HG02943 (cell line): ENCODE data around the gene PRR7.
A peak's percentile ranks its signal among the peaks of the same experiment; 100 is the strongest.

Experiments
- ATAC-seq: cut with Tn5 transposase; IDR thresholded peaks from one replicate; pipeline ENCODE4 v1.9.1; 2021; ENCODE audit warnings: mild to moderate bottlenecking, low read depth, moderate library complexity; ENCODE audit not compliant: unreplicated experiment

Gene PRR7

DNA sequence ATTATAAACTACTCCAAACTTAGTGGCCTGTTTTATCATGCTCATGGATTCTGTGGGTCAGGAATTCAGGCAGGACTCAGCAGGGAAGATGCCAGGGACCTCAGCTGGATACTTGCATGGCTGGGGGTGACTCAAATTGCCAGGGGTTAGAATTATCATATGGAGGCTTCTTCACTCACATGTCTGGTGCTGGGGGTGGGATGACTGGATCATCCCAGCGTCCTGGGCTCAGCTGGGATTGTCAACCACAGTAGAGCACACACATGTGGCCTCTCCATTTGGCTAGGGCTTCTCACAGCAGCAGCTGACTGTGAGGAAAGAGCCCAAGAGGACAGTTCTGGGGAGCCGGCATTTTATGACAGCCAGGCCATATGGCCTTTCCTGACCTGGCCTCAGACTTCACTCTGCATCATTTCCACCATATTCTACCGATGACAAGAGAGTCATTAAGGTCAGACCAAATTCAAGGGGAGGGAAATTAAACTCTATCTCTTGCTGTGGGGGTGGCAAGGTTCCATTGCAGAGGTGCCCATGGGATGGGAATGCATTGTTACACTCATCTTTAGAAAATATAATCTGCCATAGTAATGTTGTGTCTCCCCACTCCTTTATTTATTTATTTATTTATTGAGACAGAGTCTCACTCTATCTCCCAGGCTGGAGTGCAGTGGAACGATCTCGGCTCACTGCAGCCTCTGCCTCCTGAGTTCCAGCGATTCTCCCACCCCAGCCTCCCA is 25.4 kb upstream of the PRR7 start:
- ATAC-seq: no peak

DNA sequence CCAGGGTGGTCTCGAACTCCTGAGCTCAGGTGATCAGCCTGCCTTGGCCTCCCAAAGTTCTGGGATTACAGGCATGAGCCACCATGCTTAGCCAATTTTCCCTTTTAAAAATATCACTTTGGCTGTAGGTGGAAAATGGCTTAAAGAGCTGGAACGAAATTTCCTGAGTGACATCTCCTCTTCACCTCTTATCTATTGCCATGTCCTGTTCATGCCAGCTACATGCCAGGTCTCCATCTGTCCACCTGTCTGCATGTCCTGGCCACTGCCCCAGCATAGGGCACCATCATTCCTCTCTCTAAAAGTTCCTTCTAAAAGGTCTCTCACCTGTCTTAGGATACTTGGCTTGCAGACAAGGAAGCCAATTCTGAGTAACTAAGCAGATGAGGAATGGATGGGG is 22.9 kb upstream of the PRR7 start:
- no peak for ATAC-seq

DNA sequence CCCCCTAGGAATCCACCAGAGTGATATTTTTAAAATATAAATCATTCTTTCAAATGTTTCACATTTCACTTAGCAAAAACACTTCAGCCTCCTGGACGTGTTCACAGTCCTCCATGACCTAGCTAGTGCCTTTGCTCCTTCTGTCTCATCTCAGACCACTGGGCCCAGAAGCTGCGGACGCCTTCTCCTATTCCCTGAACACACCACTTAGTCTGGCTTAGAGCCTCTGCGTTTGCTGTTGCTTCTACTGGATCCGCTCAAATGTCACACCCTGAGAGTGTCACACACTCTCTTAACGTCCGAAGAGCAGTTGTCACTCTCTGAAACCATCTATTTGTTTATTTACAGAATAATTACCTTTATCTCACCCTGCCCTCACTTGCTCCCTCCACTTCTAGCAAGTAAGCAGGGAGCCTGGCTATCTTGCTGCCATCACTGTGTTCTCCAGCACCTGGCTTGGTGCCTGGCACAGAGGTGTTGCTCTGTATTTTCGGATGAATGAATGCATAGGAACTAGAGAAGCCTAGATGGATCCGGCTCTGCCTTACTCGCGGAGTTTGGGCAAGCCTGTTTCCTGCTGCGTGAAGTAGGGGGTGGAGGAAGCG is 21.3 kb upstream of the PRR7 start:
- ATAC-seq: no peak

DNA sequence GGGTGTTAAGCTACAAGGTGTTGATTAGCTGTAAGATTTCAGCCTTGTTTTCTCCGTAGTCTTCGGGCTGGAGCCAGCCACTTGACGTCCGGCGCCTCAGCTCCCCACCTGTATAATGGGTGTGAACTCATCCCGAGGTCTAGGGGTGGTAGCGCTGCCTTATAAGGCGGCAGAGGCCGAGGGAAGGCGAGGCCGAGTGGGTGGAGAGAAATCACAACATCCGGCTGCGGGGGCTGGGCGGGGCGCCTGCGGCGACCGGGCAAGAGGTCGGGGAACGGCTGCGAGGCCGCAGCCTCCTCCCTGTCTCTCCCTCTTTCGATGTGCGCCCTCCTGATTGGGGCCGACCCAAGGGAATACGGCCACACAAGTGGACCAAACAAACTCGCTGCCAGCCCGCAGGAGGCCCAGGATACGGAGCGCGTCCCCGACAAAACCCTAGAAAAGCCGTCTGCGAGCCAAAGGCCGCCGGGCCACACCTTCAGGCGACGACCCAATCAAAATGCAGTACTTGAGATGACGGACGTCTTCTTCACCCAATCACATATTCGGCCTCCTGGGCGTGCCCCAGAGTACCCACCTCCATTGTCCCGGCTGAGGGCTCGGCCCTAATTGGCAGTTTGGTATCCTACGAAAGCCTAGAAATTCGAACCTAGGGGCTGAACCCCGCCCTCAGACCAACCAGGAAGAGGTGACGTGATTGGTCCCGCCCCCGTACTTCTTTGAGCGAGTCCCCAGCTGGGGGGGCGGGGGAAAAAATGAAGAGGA is 20.6 kb upstream of the PRR7 start:
- ATAC-seq: peak; percentile 77

DNA sequence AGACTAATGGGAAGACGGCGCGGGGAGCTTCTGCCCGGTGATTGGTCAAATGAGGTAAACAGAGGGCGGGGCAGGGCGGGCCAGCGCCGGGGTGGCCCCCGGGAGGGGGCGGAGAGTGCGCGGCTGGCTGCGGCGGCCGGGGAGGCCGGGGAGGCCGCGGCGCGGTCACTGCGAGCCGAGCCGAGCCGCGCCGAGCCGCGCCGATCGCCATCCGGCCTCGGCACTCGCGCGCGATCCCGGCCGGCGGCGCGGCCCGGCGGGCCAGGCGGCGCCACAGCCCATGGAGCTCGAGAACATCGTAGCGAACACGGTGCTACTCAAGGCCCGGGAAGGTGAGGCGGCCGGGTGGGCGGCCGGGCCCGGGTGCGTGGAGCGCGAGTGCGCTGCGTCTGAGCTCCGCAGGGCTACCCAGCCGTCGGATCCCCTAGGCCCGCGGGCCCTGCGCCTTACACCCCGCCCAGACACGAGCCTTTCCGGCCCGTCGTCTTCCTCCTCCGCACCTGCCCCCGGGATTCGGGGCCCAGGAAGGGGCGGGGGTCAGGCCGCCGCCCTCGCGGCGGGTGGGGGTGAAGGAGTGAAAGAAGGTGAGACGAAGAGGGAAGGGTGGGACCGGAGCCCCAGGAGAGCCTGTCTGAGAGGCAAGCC is 19.9 kb upstream of the PRR7 start, which contains the start of gene GRK6:
Gene GRK6 (plus strand): TSS at position 111 of the 645 bp plus-strand sequence. CDS start 170 bp downstream, at position 281.
- peak; percentile 2 for ATAC-seq

DNA sequence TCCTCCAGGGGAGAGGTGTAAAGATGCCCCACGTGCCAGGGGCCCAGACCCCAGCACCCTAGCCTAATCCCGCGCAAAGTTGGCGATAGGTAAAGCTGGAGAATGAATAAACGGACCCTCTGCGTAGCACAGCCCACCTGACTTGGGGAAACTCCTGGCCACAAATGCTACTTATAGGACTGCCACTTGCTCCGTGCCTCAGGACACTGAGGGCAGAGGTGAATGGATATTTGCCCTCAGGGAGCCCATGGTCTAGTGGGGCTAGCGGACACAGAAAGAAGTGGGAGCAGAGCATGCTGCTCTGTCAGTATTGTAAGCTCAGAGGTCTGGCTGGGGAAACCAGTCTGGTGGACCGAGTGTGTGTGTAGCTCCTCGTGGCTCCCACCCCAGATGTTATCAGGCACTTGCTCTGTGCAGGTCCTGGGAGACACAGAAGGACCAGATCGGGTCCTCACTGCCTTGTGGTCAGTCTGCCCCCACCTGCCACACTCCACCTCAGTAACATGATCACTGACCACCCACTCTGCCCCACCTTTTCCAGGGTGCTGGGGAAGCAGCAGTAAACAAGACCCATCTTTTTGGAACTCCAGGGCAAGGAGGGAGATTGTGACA is 19.3 kb upstream of the PRR7 start:
- ATAC-seq: no peak

DNA sequence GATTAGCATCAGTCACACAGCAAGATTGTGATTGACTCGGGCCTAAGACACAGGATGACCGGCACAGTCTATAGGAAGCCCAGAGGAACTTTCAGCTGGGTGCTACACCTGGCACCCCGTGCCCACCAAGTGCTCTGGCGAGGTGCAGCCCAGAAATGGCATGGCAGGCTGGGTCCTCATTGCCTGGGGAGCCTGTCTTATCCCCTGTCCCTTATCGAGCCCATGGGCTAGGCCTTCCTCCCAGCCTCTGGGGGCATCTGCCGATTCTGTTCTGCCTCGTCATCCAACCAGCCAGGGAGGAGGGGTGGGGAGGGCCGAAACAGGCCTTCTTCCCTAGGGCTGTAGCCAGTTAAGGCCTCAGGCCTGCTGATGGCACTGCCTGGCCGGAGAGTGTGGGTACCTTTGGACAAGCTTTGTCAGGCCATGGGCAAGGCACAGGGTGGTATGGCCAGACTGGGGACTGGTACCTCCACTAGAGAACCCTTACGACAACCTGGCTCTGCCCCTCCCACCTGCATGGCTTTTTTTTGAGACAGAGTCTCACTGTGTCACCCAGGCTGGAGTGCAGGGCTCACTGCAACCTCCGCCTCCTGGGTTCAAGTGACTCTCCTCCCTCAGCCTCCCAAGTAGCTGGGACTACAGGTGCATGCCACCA is 18.6 kb upstream of the PRR7 start:
- no peak for ATAC-seq

DNA sequence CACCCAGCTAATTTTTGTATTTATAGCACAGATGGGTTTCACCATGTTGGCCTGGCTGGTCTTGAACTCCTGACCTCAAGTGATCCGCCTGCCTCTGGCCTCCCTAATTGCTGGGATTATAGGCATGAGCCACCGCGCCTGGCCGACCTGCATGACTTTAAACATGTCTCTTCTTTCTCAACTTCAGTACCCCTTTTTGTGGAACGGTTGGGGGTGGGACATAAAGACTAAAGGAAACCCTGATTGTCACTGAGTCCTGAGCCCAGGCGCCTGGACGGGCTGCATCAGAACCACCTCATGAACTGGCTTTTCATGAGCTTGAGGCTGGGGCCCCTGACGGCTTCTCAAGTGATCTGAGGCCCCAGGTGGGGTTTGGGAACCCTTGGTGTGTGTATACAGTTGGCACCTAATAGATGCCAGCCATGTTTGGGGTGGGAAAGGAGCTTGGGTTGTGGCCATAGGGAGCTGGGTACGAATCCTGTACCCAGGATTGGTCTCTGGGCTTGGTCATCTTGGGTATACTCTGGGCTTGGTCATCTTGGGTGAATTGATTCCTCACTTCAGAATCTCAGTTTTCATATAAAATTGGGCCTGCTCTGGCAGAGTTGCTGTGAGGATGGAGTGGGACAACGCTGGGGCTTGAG is 17.9 kb upstream of the PRR7 start:
- no peak for ATAC-seq

DNA sequence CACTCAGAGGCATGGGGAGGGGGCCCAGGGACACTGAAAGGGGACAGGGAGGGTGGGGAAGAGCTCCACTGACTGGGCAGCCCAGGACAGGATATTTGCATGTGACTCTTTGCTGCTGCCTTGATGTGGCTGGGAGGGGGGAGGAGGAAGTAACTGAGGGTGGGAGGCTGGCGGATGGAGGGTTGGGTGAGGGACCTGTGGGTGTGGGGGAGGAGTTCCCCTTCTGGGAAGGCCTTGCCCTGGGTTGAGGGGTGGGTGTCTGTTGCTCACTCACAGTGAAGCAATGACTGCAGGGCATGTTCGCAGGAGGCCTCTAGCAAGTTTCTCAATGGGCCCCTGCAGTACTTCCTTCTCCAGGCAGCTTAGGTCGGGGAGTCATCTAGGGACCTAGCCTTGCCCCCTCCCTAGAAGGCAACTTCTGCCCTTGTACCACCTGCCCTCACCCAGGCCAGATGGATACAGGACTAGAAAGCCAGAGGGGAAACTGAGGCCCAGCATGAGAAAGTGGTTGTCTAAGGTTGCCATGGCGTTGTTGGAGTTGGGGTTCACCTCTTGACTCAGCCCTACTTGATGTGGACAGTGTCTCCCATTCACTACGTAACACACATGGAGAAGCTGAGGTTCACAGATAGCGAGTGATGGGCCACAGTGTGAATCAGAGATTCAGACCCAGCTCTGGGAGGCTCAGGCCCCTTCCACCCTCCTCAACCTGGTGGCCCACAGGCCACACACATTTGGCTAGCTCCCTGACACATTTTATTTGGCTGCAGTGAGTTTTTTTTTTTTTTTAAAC is 17.2 kb upstream of the PRR7 start:
- no peak for ATAC-seq

DNA sequence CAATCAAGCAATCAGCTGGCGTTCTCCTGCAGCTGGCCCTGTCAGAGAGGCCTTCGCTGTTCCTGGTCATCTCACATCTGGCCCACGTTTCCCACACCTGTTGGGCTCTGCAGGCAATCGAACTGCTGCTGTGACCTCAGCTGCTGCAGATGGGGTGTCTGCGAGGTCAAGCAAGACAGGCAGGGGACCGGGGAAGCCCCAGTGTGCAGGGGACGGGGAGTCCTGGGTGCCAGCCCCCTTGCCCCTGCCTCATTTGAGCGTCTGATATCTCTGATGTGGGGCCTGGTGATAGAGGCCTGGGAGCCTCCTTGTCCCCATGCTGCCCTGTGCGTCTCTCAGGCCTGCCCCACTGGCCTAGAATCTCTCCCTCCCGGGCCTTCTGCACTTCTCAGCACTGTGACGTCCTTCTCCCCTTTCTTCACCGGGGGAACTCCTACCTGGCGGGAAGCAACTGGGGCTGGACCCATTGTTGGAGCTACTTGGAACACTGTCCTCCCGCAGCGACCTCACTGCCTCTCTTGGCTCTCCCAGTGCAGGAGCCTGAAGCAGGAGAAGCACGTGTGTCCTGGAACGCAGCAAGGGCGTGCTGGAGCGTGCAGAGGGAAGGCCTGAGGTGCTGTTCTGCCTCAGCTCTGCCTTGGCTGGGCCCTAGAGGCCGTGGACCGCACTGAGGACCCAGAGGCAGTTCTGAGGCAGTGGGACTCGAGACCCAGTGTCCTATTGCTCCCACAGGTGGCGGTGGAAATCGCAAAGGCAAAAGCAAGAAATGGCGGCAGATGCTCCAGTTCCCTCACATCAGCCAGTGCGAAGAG is 16.3 kb upstream of the PRR7 start:
- no peak for ATAC-seq

DNA sequence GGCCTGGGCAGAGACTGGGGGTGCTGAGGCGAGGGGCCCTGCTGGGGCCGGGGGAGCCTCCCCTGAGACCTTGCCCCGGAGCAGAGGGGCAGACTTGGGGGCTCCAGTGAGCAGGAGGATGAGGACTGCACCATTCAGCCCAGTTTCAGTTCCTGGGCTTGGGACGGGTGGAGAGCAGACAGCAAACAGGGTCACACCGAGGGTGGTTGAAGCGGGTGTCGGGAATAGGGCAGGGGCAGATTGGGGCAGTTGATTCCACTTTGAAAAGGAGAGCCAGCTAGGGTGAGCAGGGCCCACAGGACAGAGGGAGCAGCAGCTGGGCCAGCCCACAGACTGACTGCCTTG is 15.7 kb upstream of the PRR7 start:
- ATAC-seq: peak; percentile 0

DNA sequence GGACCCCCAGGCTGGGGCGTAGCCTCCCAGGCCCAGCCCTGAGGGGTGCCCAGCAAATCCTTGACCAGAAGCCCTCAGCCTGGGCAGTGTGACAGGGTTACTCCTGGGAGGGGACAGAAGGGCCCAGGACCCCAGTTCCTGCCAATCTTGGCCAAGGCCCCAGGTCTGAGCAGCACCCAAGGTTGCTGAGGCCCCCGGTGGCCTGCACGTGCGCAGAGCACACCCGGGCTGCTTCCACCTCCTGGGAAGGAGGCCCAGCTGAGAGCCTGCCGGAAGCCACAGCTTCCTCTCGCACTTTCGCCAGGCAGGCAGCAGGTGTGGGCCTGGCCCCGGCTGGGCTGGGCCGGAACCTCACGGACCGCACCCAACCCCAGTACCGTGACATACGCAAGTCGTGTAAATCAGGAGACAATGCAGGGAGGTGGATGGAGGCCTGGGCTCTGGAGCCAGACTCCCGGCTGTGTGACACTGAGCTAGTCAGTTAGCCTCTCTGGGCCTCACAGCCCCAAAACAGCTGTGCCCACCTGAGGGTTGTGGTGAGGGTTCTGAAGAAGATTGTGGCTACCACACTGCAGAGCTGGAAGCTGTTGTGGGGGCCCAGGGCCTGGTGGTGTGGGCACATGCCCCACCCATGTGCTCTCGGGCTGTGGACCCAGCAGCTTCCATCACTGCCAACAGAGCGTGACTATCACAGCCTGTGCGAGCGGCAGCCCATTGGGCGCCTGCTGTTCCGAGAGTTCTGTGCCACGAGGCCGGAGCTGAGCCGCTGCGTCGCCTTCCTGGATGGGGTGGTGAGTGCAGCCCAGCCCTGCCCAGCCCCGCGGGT is 15.1 kb upstream of the PRR7 start:
- peak; percentile 46 for ATAC-seq

DNA sequence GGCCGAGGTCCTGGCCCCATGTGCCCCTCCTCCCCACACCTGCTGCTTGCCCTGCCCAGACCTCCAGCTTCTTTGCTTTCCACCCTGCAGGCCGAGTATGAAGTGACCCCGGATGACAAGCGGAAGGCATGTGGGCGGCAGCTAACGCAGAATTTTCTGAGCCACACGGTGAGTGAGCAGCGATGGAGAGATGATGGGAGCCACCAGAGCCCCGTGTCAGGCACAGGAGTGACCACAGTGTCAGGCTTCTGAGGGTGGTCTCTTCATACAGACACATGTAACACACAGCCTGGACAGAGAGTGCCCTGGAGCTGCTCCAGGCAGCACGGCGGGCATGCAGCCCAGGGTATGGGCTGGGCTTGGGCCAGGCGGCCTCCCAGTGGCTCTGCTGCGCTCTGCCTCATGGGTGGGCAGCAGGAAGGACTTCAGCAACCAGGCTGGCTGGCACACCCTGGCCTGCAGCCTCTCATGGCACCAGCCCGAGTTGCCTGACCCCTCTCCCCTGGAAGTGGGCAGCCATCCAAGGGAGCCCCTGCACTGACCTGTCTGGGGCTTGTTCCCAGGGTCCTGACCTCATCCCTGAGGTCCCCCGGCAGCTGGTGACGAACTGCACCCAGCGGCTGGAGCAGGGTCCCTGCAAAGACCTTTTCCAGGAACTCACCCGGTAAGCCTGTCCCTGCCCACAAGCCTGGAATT is 14.3 kb upstream of the PRR7 start:
- no peak for ATAC-seq

DNA sequence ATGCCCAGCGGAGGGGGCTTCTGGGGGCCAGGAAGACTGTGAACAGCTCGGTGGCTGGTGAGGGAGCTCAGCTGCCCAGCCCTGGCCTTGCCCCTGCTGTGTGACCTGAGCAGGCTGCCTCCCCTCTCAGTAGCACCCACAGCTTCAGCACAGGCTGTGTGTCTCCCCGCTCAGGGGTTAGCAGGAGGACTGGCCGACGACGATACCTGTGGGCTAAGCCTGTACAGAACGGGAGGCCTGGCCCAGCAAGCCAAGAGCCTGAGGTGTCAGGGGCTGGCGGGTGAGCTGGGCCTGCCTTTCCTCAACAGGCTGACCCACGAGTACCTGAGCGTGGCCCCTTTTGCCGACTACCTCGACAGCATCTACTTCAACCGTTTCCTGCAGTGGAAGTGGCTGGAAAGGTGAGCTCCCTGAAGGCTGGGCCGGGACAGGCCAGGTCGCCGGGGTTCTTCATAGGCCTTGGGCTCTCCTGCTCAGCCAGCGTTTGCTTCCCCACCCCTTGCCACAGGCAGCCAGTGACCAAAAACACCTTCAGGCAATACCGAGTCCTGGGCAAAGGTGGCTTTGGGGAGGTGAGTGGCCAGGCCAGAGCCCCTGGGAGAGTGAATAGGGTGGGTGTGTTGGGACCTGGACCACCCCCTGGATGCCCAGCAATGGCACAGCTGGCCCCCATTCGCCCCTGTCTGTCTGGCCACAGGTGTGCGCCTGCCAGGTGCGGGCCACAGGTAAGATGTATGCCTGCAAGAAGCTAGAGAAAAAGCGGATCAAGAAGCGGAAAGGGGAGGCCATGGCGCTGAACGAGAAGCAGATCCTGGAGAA is 13.6 kb upstream of the PRR7 start:
- no peak for ATAC-seq

DNA sequence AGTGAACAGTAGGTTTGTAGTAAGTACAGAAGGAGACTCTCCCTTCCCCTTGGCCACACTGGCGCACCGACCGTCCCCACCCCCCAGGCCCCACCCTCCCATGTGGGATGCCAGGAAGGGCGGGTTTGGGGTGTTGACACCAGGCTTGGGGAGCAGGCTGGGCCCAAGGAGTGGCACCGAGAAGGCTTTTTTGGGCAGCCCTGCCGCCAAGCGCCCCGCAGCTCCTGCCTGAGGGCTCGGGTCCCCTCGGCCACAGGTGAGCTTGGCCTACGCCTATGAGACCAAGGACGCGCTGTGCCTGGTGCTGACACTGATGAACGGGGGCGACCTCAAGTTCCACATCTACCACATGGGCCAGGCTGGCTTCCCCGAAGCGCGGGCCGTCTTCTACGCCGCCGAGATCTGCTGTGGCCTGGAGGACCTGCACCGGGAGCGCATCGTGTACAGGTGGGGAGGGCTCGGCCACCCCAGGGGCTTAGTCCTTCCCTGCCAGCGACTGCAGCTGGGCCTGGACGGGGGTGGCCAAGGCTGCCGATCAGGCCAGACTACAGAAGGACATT is 12.9 kb upstream of the PRR7 start:
- no peak for ATAC-seq

DNA sequence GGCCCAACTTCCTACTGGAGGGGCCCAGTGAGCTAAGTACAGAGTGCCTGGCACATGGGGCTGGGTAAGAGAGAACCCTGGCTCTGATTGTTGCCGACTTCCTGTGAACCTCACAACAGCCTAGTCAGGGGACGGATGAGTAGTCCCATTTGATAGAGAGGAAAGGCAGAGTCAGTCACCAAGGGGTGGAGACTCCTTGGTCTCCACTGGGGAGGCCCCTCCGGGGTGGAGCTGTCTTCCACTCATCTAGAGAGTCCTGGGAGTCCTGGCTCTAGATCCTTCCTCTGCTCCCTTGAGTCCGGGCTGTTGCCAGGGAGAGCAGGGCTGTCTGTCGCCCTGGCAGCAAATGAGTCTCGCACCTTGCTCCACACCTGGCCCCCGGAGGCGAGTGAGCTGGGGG is 12.2 kb upstream of the PRR7 start:
- no peak for ATAC-seq
